HUES64 (cell line): Measurements from ENCODE around the gene ADRA2B.

ENCODE experiments used
- H3K27ac ChIP-seq: 2 replicates; pipeline ENCODE4 v1.7.0; 2013; ENCODE audit warnings: low read depth, low read length, inconsistent platforms
- H3K27me3 ChIP-seq: 2 replicates; pipeline ENCODE4 v1.6.1; 2013; ENCODE audit warnings: mild to moderate bottlenecking, low read length; ENCODE audit not compliant: insufficient read depth
- H3K36me3 ChIP-seq: 2 replicates; pipeline ENCODE4 v1.6.1; 2013; ENCODE audit warnings: mild to moderate bottlenecking, low read length; ENCODE audit not compliant: insufficient read depth
- H3K4me1 ChIP-seq: 2 replicates; pipeline ENCODE4 v1.6.1; 2013; ENCODE audit warnings: mild to moderate bottlenecking, low read length, moderate library complexity; ENCODE audit not compliant: insufficient read depth
- H3K4me3 ChIP-seq: 2 replicates; pipeline ENCODE4 v1.5.1; 2013; ENCODE audit warnings: mild to moderate bottlenecking, low read length, moderate library complexity
- H3K9ac ChIP-seq: 2 replicates; pipeline ENCODE4 v1.6.1; 2013; ENCODE audit warnings: mild to moderate bottlenecking, low read depth, low read length
- H3K9me3 ChIP-seq: 2 replicates; pipeline ENCODE4 v1.6.1; 2013; ENCODE audit warnings: low read depth, low read length; ENCODE audit not compliant: insufficient read depth
- WGBS: fragments of 150-250, 120-280 bp; methylation state at CpG from one replicate; pipeline ENCODE4 v1.1.7; 2013; ENCODE audit warnings: missing lambda C conversion rate; 5-methylcytosine and 5-hydroxymethylcytosine counted together

ADRA2B gene

GRCh38 chr2:96106991-96107707 is 9.2 kb downstream of the ADRA2B start:
- Histone ChIP-seq H3K4me1 (peaks cover 23% of the 10 kb centered on the region), H3K27me3 (no peaks in the 10 kb centered on the region), H3K27ac (no peak overlapping the region), H3K9ac (no peak overlapping the region), H3K36me3 (no peaks in the 10 kb centered on the region), H3K4me3 (no peak overlapping the region), H3K9me3 (0 out of 2 replicates have a peak, but pooled peaks cover 2% of the 10 kb centered on the region)
- WGBS, result 90% methylated on average over 9 of the region's 9 CpGs

- H3K4me1 ChIP-seq, result peaks cover 23% of the 10 kb centered on the region
- 94% methylated on average over 6 of the region's 8 CpGs for WGBS
- H3K9me3 ChIP-seq, result 0 out of 2 replicates have a peak, but pooled peaks cover 2% of the 10 kb centered on the region
- H3K27ac ChIP-seq, result no peak overlapping the region
- H3K36me3 ChIP-seq, result no peaks in the 10 kb centered on the region
- no peaks in the 10 kb centered on the region for H3K27me3 ChIP-seq
- no peak overlapping the region for H3K9ac ChIP-seq
- no peak overlapping the region for H3K4me3 ChIP-seq
Observed at GRCh38 chr2:96105994-96106715, 10.2 kb downstream of the ADRA2B start.

- Histone ChIP-seq H3K9ac (no peak overlapping the region), H3K4me1 (peaks cover 23% of the 10 kb centered on the region), H3K9me3 (0 out of 2 replicates have a peak, but pooled peaks cover 2% of the 10 kb centered on the region), H3K27me3 (no peaks in the 10 kb centered on the region), H3K36me3 (no peaks in the 10 kb centered on the region), H3K4me3 (no peak overlapping the region), H3K27ac (no peak overlapping the region)
- WGBS, result 89% methylated on average over 3 of the region's 3 CpGs
Observed at GRCh38 chr2:96105152-96105915, 11.0 kb downstream of the ADRA2B start.

- Histone ChIP-seq H3K4me1 (peaks cover 22% of the 10 kb centered on the region), H3K9ac (no peak overlapping the region), H3K27ac (no peak overlapping the region), H3K36me3 (no peaks in the 10 kb centered on the region), H3K9me3 (0 out of 2 replicates have a peak, but pooled peaks cover 2% of the 10 kb centered on the region), H3K4me3 (no peak overlapping the region), H3K27me3 (no peaks in the 10 kb centered on the region)
- 90% methylated on average over 6 of the region's 6 CpGs for WGBS
Observed at GRCh38 chr2:96104487-96104861, 11.9 kb downstream of the ADRA2B start.

GRCh38 chr2:96103761-96104486 is 12.4 kb downstream of the ADRA2B start:
- Histone ChIP-seq H3K9me3 (0 out of 2 replicates have a peak, but pooled peaks cover 2% of the 10 kb centered on the region), H3K4me1 (peaks cover 16% of the 10 kb centered on the region), H3K9ac (no peak overlapping the region), H3K27me3 (no peaks in the 10 kb centered on the region), H3K36me3 (no peaks in the 10 kb centered on the region), H3K4me3 (no peak overlapping the region), H3K27ac (no peak overlapping the region)
- WGBS, result 51% methylated on average over 6 of the region's 6 CpGs

- no peak overlapping the region for H3K4me3 ChIP-seq
- H3K4me1 ChIP-seq, result peaks cover 9% of the 10 kb centered on the region; the same call in 1 of the 2 replicates
- no peak overlapping the region for H3K9ac ChIP-seq
- H3K27ac ChIP-seq, result no peak overlapping the region
- H3K36me3 ChIP-seq, result no peaks in the 10 kb centered on the region
- H3K27me3 ChIP-seq, result no peaks in the 10 kb centered on the region
- H3K9me3 ChIP-seq, result 0 out of 2 replicates have a peak, but pooled peaks cover 2% of the 10 kb centered on the region
- WGBS, result 89% methylated on average over 8 of the region's 8 CpGs
Observed at GRCh38 chr2:96103187-96103601, 13.2 kb downstream of the ADRA2B start.

GRCh38 chr2:96102596-96103186 is 13.7 kb downstream of the ADRA2B start:
- Histone ChIP-seq H3K27ac (no peak overlapping the region), H3K9me3 (0 out of 2 replicates have a peak, but pooled peaks cover 2% of the 10 kb centered on the region), H3K4me1 (peaks cover 4% of the 10 kb centered on the region; the same call in 1 of the 2 replicates), H3K9ac (no peak overlapping the region), H3K36me3 (no peaks in the 10 kb centered on the region), H3K27me3 (no peaks in the 10 kb centered on the region), H3K4me3 (no peak overlapping the region)
- 94% methylated on average over 15 of the region's 15 CpGs for WGBS

- no peaks in the 10 kb centered on the region for H3K36me3 ChIP-seq
- H3K4me1 ChIP-seq, result no peaks in the 10 kb centered on the region
- no peak overlapping the region for H3K27ac ChIP-seq
- no peaks in the 10 kb centered on the region for H3K27me3 ChIP-seq
- H3K9ac ChIP-seq, result no peak overlapping the region
- H3K4me3 ChIP-seq, result no peak overlapping the region
- 0 out of 2 replicates have a peak, but pooled peaks cover 2% of the 10 kb centered on the region for H3K9me3 ChIP-seq
- 84% methylated on average over 3 of the region's 3 CpGs for WGBS
Observed at GRCh38 chr2:96100893-96101304, 15.5 kb downstream of the ADRA2B start.

GRCh38 chr2:96099861-96100798 is 16.2 kb downstream of the ADRA2B start:
- WGBS, result 64% methylated on average over 11 of the region's 12 CpGs
- no peak overlapping the region for H3K9ac ChIP-seq
- no peak overlapping the region for H3K27ac ChIP-seq
- H3K36me3 ChIP-seq, result no peaks in the 10 kb centered on the region
- no peaks in the 10 kb centered on the region for H3K4me1 ChIP-seq
- H3K9me3 ChIP-seq, result no peaks in the 10 kb centered on the region
- no peaks in the 10 kb centered on the region for H3K27me3 ChIP-seq
- no peak overlapping the region for H3K4me3 ChIP-seq
